Fibroblast of peridontal ligament (primary cell): ENCODE results near the gene KRT84.
"Not testable (repeated sequence)": the region's sequence is repeated elsewhere in the genome, so short reads cannot be mapped to it uniquely, and the experiment has no call there.

Experiments used
- DNase-seq: peaks from one replicate; pipeline ENCODE4 v3.0.0-alpha.2; 2010; ENCODE audit errors: extremely low read depth

The KRT84 gene

GRCh38 chr12:52360663-52361271 is 24.7 kb downstream of the KRT84 start:
- no peak for DNase-seq

GRCh38 chr12:52360106-52360662 is 25.3 kb downstream of the KRT84 start:
- DNase-seq: no peak

- no peak for DNase-seq
Observed at GRCh38 chr12:52359621-52360061, 25.8 kb downstream of the KRT84 start.

GRCh38 chr12:52358575-52359350 is 26.7 kb downstream of the KRT84 start:
- DNase-seq: no peak

GRCh38 chr12:52356762-52357580 is 28.5 kb downstream of the KRT84 start:
- DNase-seq: no peak

- no peak for DNase-seq
Observed at GRCh38 chr12:52356031-52356761, 29.3 kb downstream of the KRT84 start.

- DNase-seq: no peak
Observed at GRCh38 chr12:52355176-52355575, 30.3 kb downstream of the KRT84 start.

GRCh38 chr12:52354200-52354599 is 31.3 kb downstream of the KRT84 start:
- DNase-seq: no peak

- no peak for DNase-seq
Observed at GRCh38 chr12:52353766-52354165, 31.7 kb downstream of the KRT84 start.

GRCh38 chr12:52352951-52353350 is 32.5 kb downstream of the KRT84 start:
- DNase-seq: no peak

- DNase-seq: no peak
Observed at GRCh38 chr12:52351196-52352059, 34.0 kb downstream of the KRT84 start.

GRCh38 chr12:52350786-52351185 is 34.7 kb downstream of the KRT84 start:
- DNase-seq: no peak

- DNase-seq: no peak
Observed at GRCh38 chr12:52350021-52350620, 35.3 kb downstream of the KRT84 start.

GRCh38 chr12:52349196-52349595 is 36.3 kb downstream of the KRT84 start:
- DNase-seq: no peak

GRCh38 chr12:52347551-52348510 is 37.6 kb downstream of the KRT84 start:
- DNase-seq: no peak

GRCh38 chr12:52347016-52347415 is 38.4 kb downstream of the KRT84 start:
- no peak for DNase-seq

GRCh38 chr12:52346593-52346992 is 38.9 kb downstream of the KRT84 start:
- DNase-seq: no peak

GRCh38 chr12:52345041-52345440 is 40.4 kb downstream of the KRT84 start:
- not testable (repeated sequence) for DNase-seq

- DNase-seq: no peak
Observed at GRCh38 chr12:52344111-52344510, 41.3 kb downstream of the KRT84 start.
